ENCODE data around the gene CEP68. TPM values are rescaled to one million over a fixed set of nuclear protein-coding genes. Genes with fewer than 3 reads are reported as not detected.

CEP68 gene
- total RNA-seq, 4 donors from 2014 or later: 19.8 to 34.1 (median 27.5) TPM

- Histone ChIP-seq H3K9me3 (no peaks in the 10 kb centered on the region), H3K27ac (no peak overlapping the region), H3K27me3 (no peaks in the 10 kb centered on the region), H3K4me3 (replicated peaks in 1 of 3) (no peak overlapping the region), H3K4me1 (peaks cover 13 to 15% of the 10 kb centered on the region in 2 donors), H3K36me3 (no peaks in the 10 kb centered on the region)
- 36 to 43% methylated on average over 1 of the region's 1 CpG for WGBS, 2 donors
- TF ChIP-seq CTCF (IDR thresholded peaks at IDR 0.05): no peak
- no peak for TF ChIP-seq POLR2A (IDR thresholded peaks at IDR 0.05)
- intact Hi-C loops (cut with DNase I): no loop called here
- DNase-seq: no peak
Observed at GRCh38 chr2:65053199-65053598, 3.0 kb upstream of the CEP68 start.

GRCh38 chr2:65054749-65055421, 1.3 kb upstream of the CEP68 start:
- Histone ChIP-seq H3K4me3 (replicated peaks in 1 of 3) (no peak overlapping the region), H3K27ac (no peak overlapping the region), H3K9me3 (no peaks in the 10 kb centered on the region), H3K36me3 (no peaks in the 10 kb centered on the region), H3K4me1 (peaks cover 16 to 31% of the 10 kb centered on the region in 2 donors), H3K27me3 (no peaks in the 10 kb centered on the region)
- TF ChIP-seq CTCF (IDR thresholded peaks at IDR 0.05) (no peak), POLR2A (IDR thresholded peaks at IDR 0.05) (no peak)
- no peak for DNase-seq
- intact Hi-C loops (cut with DNase I): no loop called here
- WGBS, 2 donors: 73 to 84% methylated on average over 4 of the region's 4 CpGs

GRCh38 chr2:65055422-65056214, 598 bp upstream of the CEP68 start:
- Histone ChIP-seq H3K27me3 (no peaks in the 10 kb centered on the region), H3K36me3 (no peaks in the 10 kb centered on the region), H3K9me3 (no peaks in the 10 kb centered on the region), H3K4me3 (replicated peaks in 1 of 3) (peak overlapping the region; percentile 56 to 98 (median 73)), H3K4me1 (peaks cover 16 to 39% of the 10 kb centered on the region in 2 donors), H3K27ac (peak overlapping the region in 2 of 3 donors; percentile 67 to 91)
- intact Hi-C loops (cut with DNase I): no loop called here
- WGBS, 2 donors: 9 to 15% methylated on average over 28 to 38 of the region's 42 CpGs
- TF ChIP-seq POLR2A (IDR thresholded peaks at IDR 0.05): no peak
- TF ChIP-seq CTCF (IDR thresholded peaks at IDR 0.05): no peak
- DNase-seq: no peak

- 6 to 14% methylated on average over 5 of the region's 5 CpGs for WGBS, 2 donors
- H3K36me3 ChIP-seq: no peaks in the 10 kb centered on the region
- H3K27me3 ChIP-seq: no peaks in the 10 kb centered on the region
- H3K4me1 ChIP-seq: peaks cover 19 to 52% of the 10 kb centered on the region in 2 donors
- no peak for DNase-seq
- no peaks in the 10 kb centered on the region for H3K9me3 ChIP-seq
- no peak for TF ChIP-seq POLR2A (IDR thresholded peaks at IDR 0.05)
- TF ChIP-seq CTCF (IDR thresholded peaks at IDR 0.05): no peak
- H3K27ac ChIP-seq: peak overlapping the region; percentile 65 to 91 (median 78)
- peak overlapping the region; percentile 71 to 98 (median 82) for H3K4me3 ChIP-seq (replicated peaks in 1 of 3)
- intact Hi-C loops (cut with DNase I): no loop called here
Observed at GRCh38 chr2:65057054-65057375, 799 bp downstream of the CEP68 start.
